ENCODE data around the gene PARD3. TPM values are rescaled to one million over a fixed set of nuclear protein-coding genes. Genes with fewer than 3 reads are reported as not detected.

The PARD3 gene
- total RNA-seq, 1 donor from 2014 or later = 0.11 TPM

DNA sequence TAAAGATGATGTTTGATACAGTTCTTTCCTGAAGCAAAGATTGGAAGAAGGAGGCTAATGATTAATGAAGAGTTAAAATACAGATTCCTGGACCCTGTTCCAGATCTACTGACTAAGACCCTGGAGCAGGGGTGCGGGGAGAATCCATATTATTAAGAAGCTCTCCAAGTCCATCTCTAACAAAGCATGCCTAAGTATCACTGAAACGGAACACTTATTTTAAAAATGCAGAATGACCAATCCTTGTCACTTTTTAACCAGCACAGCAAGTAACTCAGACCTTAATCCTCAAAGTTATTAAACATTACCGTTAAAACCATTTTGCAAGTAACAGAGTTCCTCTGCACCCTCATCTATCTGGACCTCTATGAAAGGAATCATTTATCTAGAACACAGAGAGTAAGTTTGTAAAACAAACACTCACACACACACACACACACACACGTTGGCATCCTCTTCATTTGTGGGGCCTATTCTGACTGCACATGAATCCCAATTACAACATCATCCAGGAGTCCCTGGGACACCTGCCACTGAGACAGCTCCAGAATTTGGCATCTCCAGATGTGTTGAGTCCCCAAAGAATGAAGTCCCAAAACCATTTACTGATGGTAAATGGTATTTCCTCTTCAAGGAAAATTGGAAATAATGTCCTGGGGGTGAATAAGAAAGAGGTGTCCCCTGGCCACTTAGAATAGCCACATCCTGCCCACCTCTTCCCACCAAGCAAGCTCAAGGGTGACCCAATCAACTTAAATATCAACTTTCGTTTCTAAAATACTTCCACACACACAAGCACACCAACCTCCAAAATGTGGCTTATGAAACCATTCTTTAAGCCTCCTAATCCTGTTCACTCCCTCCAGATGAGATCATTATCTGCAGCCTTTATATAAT lies 117.5 kb downstream of the PARD3 start:
- TF ChIP-seq, protein P1, sequence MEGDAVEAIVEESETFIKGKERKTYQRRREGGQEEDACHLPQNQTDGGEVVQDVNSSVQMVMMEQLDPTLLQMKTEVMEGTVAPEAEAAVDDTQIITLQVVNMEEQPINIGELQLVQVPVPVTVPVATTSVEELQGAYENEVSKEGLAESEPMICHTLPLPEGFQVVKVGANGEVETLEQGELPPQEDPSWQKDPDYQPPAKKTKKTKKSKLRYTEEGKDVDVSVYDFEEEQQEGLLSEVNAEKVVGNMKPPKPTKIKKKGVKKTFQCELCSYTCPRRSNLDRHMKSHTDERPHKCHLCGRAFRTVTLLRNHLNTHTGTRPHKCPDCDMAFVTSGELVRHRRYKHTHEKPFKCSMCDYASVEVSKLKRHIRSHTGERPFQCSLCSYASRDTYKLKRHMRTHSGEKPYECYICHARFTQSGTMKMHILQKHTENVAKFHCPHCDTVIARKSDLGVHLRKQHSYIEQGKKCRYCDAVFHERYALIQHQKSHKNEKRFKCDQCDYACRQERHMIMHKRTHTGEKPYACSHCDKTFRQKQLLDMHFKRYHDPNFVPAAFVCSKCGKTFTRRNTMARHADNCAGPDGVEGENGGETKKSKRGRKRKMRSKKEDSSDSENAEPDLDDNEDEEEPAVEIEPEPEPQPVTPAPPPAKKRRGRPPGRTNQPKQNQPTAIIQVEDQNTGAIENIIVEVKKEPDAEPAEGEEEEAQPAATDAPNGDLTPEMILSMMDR (IDR thresholded peaks at IDR 0.05) = no peak
- ATAC-seq (ENCODE audit: low read depth) (no peak), DNase-seq (no peak)
- CTCF ChIA-PET = no interaction called here
- POLR2A ChIA-PET = no interaction called here
- no peaks in the 10 kb centered on the region for H3K9me3 Mint-ChIP-seq
- H3K27me3 Mint-ChIP-seq = no peaks in the 10 kb centered on the region
- intact Hi-C loops (cut with micrococcal nuclease) = no loop called here
- H3K4me1 Mint-ChIP-seq = no peaks in the 10 kb centered on the region
- H3K36me3 Mint-ChIP-seq (ENCODE audit: low read depth) = no peaks in the 10 kb centered on the region
- H3K27ac Mint-ChIP-seq = no peak overlapping the region
- H3K4me3 Mint-ChIP-seq = no peak overlapping the region

- Mint-ChIP-seq H3K4me1 (no peaks in the 10 kb centered on the region), H3K4me3 (no peak overlapping the region), H3K27me3 (peaks cover 1% of the 10 kb centered on the region), H3K9me3 (peaks cover 2% of the 10 kb centered on the region), H3K36me3 (ENCODE audit: low read depth) (no peaks in the 10 kb centered on the region), H3K27ac (no peak overlapping the region)
- CTCF ChIA-PET = no interaction called here
- POLR2A ChIA-PET = no interaction called here
- ATAC-seq (ENCODE audit: low read depth) (no peak), DNase-seq (no peak)
- TF ChIP-seq, protein P1 (IDR thresholded peaks at IDR 0.05) = no peak
- intact Hi-C loops (cut with micrococcal nuclease) = no loop called here
These were observed 118.7 kb downstream of the PARD3 start for GRCh38 chr10:34696423-34696822.

DNA sequence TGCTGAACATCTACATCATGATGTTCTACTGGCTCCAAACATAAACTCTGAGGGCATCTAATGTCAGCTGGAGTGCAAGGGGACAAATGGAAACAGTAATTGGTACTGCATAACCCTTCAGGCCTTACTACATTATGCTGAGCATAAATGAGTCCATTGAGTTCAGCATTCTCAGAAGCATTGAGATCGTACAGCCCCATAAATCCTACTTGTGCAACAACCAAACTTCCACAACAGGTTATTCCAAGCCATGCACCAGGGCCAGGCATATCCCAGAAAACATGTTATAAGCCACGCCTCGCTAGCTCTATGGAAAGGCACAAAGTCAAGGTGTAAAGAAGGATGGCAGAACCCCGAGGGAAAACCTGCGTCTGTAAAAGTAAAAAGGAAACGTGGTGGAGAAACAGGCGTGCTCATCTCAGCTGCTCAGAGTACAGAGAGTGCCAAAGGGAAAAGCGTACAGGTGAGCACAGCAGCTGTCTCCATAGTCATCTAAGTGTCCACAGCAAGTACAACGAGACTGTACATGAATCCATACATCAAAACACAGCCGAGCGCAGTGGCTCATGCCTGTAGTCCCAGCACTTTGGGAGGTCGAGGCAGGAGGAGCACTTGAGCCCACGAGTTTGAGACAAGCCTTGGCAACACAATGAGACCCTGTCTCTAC lies 124.6 kb downstream of the PARD3 start:
- Mint-ChIP-seq H3K27me3 (peaks cover 2% of the 10 kb centered on the region), H3K9me3 (peaks cover 3% of the 10 kb centered on the region), H3K4me1 (no peaks in the 10 kb centered on the region), H3K27ac (no peak overlapping the region), H3K4me3 (no peak overlapping the region), H3K36me3 (ENCODE audit: low read depth) (no peaks in the 10 kb centered on the region)
- ChIA-PET CTCF (no interaction called here), POLR2A (no interaction called here)
- no peak for DNase-seq
- intact Hi-C loops (cut with micrococcal nuclease) = no loop called here
- TF ChIP-seq, protein P1 (IDR thresholded peaks at IDR 0.05) = no peak
- no peak for ATAC-seq (ENCODE audit: low read depth)

GRCh38 chr10:34689053-34689452 lies 126.0 kb downstream of the PARD3 start:
- H3K9me3 Mint-ChIP-seq = peaks cover 3% of the 10 kb centered on the region
- DNase-seq (no peak), ATAC-seq (ENCODE audit: low read depth) (no peak)
- no peak overlapping the region for H3K27ac Mint-ChIP-seq
- H3K36me3 Mint-ChIP-seq (ENCODE audit: low read depth) = no peaks in the 10 kb centered on the region
- no peaks in the 10 kb centered on the region for H3K4me1 Mint-ChIP-seq
- H3K27me3 Mint-ChIP-seq = peaks cover 2% of the 10 kb centered on the region
- H3K4me3 Mint-ChIP-seq = no peak overlapping the region
- ChIA-PET CTCF (no interaction called here), POLR2A (no interaction called here)
- TF ChIP-seq, protein P1 (IDR thresholded peaks at IDR 0.05) = no peak
- intact Hi-C loops (cut with micrococcal nuclease) = no loop called here

DNA sequence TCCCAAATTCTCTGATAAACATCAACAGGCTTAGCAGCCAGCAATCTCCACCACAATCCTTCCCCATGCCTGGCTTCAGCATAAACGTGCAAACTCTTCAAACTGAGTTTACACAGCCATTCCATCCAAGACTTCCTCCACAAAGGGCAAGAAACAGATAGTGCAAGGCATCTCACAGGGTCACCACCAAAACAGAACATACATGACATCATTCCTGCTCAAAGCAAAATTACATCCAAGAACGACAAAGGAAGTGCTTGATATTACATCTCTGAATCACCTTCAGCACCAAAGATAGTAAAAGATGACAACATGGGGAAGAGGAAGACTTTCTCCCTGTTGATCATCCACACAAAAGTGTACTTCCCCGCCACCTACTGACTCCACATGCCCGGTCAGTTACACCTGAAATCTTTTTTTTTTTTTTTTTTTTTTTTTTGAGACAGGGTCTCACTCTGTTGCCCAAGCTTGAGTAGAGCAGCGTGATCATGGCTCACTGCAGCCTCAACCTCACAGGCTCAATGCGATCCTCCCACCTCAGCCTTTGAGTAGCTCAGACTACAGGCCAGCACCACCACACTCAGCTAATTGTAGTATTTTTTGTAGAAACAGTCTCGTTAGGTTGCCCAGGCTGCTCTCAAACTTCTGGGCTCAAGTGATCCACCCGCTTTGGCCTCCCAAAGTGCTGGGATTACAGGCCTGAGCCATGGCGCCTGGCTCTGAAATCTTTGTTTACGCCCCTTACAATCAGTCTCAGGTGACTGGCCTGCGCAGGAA lies 127.5 kb downstream of the PARD3 start:
- ChIA-PET POLR2A (no interaction called here), CTCF (no interaction called here)
- TF ChIP-seq, protein P1 (IDR thresholded peaks at IDR 0.05) = no peak
- no peak for DNase-seq
- H3K9me3 Mint-ChIP-seq = peaks cover 3% of the 10 kb centered on the region
- no peaks in the 10 kb centered on the region for H3K36me3 Mint-ChIP-seq (ENCODE audit: low read depth)
- no peaks in the 10 kb centered on the region for H3K4me1 Mint-ChIP-seq
- no peak overlapping the region for H3K4me3 Mint-ChIP-seq
- peaks cover 2% of the 10 kb centered on the region for H3K27me3 Mint-ChIP-seq
- H3K27ac Mint-ChIP-seq = no peak overlapping the region
- ATAC-seq (ENCODE audit: low read depth) = no peak
- intact Hi-C loops (cut with micrococcal nuclease) = no loop called here

Measured in activated B cell treated with CpG ODN at 0.5 μM for 24 hours (primary cell).